PFSK-1 (cell line): ENCODE measurements around the gene DKKL1.

Source experiments
- FOXP2 ChIP-seq: optimal IDR thresholded peaks from 2 replicates; pipeline ENCODE3; 2011; ENCODE audit warnings: borderline replicate concordance, control low read depth, inconsistent platforms; ENCODE audit not compliant: insufficient read depth; ENCODE audit errors: extremely low read length, extremely low read depth
- POLR2AphosphoS5 ChIP-seq: IDR thresholded peaks from 2 replicates; pipeline ENCODE4 v1.6.1; 2012; ENCODE audit warnings: low read depth, mild to moderate bottlenecking, control low read depth, low read length, moderate library complexity
- REST ChIP-seq, 2 experiments: IDR thresholded peaks; 2 replicates each; pipeline versions ENCODE4 v1.6.1 to v1.8.0; 2011 to 2012; ENCODE audit warnings: low read depth in 2 of 2, low read length in 2 of 2, control low read depth in 1 of 2, inconsistent platforms in 1 of 2, mild to moderate bottlenecking in 1 of 2, moderate library complexity in 1 of 2; ENCODE audit not compliant: insufficient read depth in 1 of 2
- SIN3A ChIP-seq: IDR thresholded peaks from 2 replicates; pipeline ENCODE4 v1.6.1; 2012; ENCODE audit warnings: mild to moderate bottlenecking, low read length, moderate library complexity, borderline replicate concordance; ENCODE audit not compliant: insufficient read depth
- TAF1 ChIP-seq: IDR thresholded peaks from 2 replicates; pipeline ENCODE4 v1.6.1; 2012; ENCODE audit warnings: low read length, control low read depth, borderline replicate concordance; ENCODE audit not compliant: insufficient read depth

- TF ChIP-seq TAF1 (no peak), POLR2AphosphoS5 (no peak), REST (IDR thresholded peaks at IDR 0.05; ENCODE audit: insufficient read depth in 1 of 2, low read depth in 2 of 2, low read length in 2 of 2) (no peak), SIN3A (no peak), FOXP2 (no peak)
Observed at GRCh38 chr19:49409441-49410029, 45.9 kb downstream of the DKKL1 start.
